Neural cell (in vitro differentiated cells): Measurements from ENCODE around the gene GDF7. TPM values are rescaled to one million over a fixed set of nuclear protein-coding genes. Genes with fewer than 3 reads are reported as not detected.

Experiments used
- H2AFZ ChIP-seq: fragments of 200-600, 300-800 bp; sonication (generic), shearing (Covaris generic); 2 replicates; pipeline ENCODE4 v1.6.0; 2014; ENCODE audit warnings: low read depth, mild to moderate bottlenecking, antibody characterized with exemption, low read length, moderate library complexity
- H3F3A ChIP-seq: fragments of 200-600 bp; shearing (Covaris generic); 2 replicates; pipeline ENCODE4 v1.6.1; 2016; ENCODE audit warnings: mild to moderate bottlenecking, moderate library complexity, mixed read lengths, antibody characterized with exemption, low read length; ENCODE audit not compliant: insufficient read depth, poor library complexity, severe bottlenecking
- H3K27ac ChIP-seq: fragments of 200-600, 300-800 bp; sonication (generic), shearing (Covaris generic); 2 replicates; pipeline ENCODE4 v1.5.1; 2014; ENCODE audit warnings: mild to moderate bottlenecking, low read length, moderate library complexity
- H3K27me3 ChIP-seq: fragments of 300-800, 200-600 bp; sonication (generic), shearing (Covaris generic); 2 replicates; pipeline ENCODE4 v1.6.0; 2014; ENCODE audit warnings: mild to moderate bottlenecking, low read depth, low read length, moderate library complexity; ENCODE audit not compliant: insufficient read depth
- H3K36me3 ChIP-seq: fragments of 300-800, 200-600 bp; sonication (generic), shearing (Covaris generic); 2 replicates; pipeline ENCODE4 v1.5.1; 2014; ENCODE audit warnings: mild to moderate bottlenecking, antibody characterized with exemption, low read length, moderate library complexity; ENCODE audit not compliant: insufficient read depth
- H3K4me2 ChIP-seq: fragments of 300-800, 200-600 bp; sonication (generic), shearing (Covaris generic); 2 replicates; pipeline ENCODE4 v1.6.0; 2014; ENCODE audit warnings: mild to moderate bottlenecking, low read length
- H3K4me3 ChIP-seq: fragments of 300-800, 200-600 bp; sonication (generic), shearing (Covaris generic); 2 replicates; pipeline ENCODE4 v1.5.1; 2014; ENCODE audit warnings: mild to moderate bottlenecking, low read length, moderate library complexity
- H3K79me2 ChIP-seq: fragments of 200-600 bp; shearing (Covaris generic); replicated peaks from 2 replicates; pipeline ENCODE4 v1.6.0; 2014; ENCODE audit warnings: mild to moderate bottlenecking, low read length, moderate library complexity; ENCODE audit not compliant: insufficient read depth
- H3K9ac ChIP-seq: fragments of 300-800, 200-600 bp; sonication (generic), shearing (Covaris generic); 2 replicates; pipeline ENCODE4 v1.6.1; 2016; ENCODE audit warnings: mild to moderate bottlenecking, low read length, mixed read lengths
- H3K9me2 ChIP-seq: fragments of 200-600 bp; shearing (Covaris generic); 2 replicates; pipeline ENCODE4 v1.6.1; 2016; ENCODE audit warnings: mild to moderate bottlenecking, low read length, mixed read lengths; ENCODE audit not compliant: insufficient read depth
- H3K9me3 ChIP-seq: fragments of 200-600, 300-800 bp; sonication (generic), shearing (Covaris generic); 2 replicates; pipeline ENCODE4 v1.6.1; 2016; ENCODE audit warnings: mild to moderate bottlenecking, mixed run types, low read length, moderate library complexity, mixed read lengths
- H4K20me1 ChIP-seq: fragments of 200-600 bp; shearing (Covaris generic); 2 replicates; pipeline ENCODE4 v1.6.1; 2016; ENCODE audit warnings: mild to moderate bottlenecking, mixed run types; ENCODE audit not compliant: insufficient read depth
- EP300 ChIP-seq: fragments of 450-650 bp; conservative IDR thresholded peaks from 2 replicates; pipeline ENCODE4 v1.6.1; 2014; ENCODE audit warnings: antibody characterized with exemption, mild to moderate bottlenecking, moderate library complexity; ENCODE audit not compliant: poor library complexity, severe bottlenecking
- EZH2 ChIP-seq: fragments of 200-600, 300-800 bp; shearing (Covaris generic), sonication (generic); IDR thresholded peaks from 2 replicates; pipeline ENCODE4 v1.6.1; 2014; ENCODE audit warnings: antibody characterized with exemption, low read length, borderline replicate concordance, mild to moderate bottlenecking; ENCODE audit not compliant: insufficient read depth, poor library complexity, severe bottlenecking
- MXI1 ChIP-seq: fragments of 450-650 bp; conservative IDR thresholded peaks from 2 replicates; pipeline ENCODE4 v1.6.1; 2014; ENCODE audit warnings: antibody characterized with exemption, mild to moderate bottlenecking; ENCODE audit not compliant: poor library complexity, severe bottlenecking
- POLR2AphosphoS5 ChIP-seq: IDR thresholded peaks from 2 replicates; pipeline ENCODE4 v1.6.1; 2012
- RAD21 ChIP-seq: fragments of 450-650 bp; conservative IDR thresholded peaks from 2 replicates; pipeline ENCODE4 v1.6.1; 2014; ENCODE audit warnings: antibody characterized with exemption, mild to moderate bottlenecking, moderate library complexity
- SMC3 ChIP-seq: fragments of 450-650 bp; conservative IDR thresholded peaks from 2 replicates; pipeline ENCODE4 v1.6.1; 2014; ENCODE audit warnings: antibody characterized with exemption, mild to moderate bottlenecking, moderate library complexity; ENCODE audit not compliant: poor library complexity
- TAF1 ChIP-seq: IDR thresholded peaks from 2 replicates; pipeline ENCODE4 v1.6.1; 2012; ENCODE audit warnings: low read depth
- polyA plus RNA-seq: library from polyadenylated mRNA; depleted of rRNA; stranded (reverse); fragments of >200 nt; gene quantifications from 2 replicates; pipeline ENCODE4 v1.2.3, GENCODE V29; 2014
- TF ChIP-seq, protein P1 (sequence below): IDR thresholded peaks from 2 replicates; pipeline ENCODE4 v1.6.1; 2012; ENCODE audit warnings: borderline replicate concordance
- TF ChIP-seq, protein P2 (sequence below): fragments of 450-650 bp; IDR thresholded peaks from 2 replicates; pipeline ENCODE4 v1.5.1; 2014; ENCODE audit warnings: antibody characterized with exemption, mild to moderate bottlenecking, moderate library complexity; ENCODE audit not compliant: poor library complexity, severe bottlenecking

The GDF7 gene
- polyA plus RNA-seq, 1 donor from 2014 or later = 0.38 TPM

DNA sequence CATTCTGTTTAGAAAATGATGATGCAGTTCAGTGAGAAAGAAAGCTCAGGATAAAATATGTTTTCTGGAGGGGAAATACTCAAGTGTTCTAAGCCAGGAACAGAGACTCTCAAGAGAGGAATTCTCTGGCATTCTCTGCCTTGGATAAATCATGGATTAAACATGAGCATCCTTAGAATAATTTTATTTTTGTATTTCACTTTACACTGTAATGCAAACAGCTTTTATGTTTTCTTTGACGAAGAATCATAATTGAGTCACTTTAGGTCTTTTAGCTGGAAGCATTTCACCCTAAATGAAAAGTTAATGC is 11.1 kb downstream of the GDF7 start (continued):
- TF ChIP-seq, protein P1, sequence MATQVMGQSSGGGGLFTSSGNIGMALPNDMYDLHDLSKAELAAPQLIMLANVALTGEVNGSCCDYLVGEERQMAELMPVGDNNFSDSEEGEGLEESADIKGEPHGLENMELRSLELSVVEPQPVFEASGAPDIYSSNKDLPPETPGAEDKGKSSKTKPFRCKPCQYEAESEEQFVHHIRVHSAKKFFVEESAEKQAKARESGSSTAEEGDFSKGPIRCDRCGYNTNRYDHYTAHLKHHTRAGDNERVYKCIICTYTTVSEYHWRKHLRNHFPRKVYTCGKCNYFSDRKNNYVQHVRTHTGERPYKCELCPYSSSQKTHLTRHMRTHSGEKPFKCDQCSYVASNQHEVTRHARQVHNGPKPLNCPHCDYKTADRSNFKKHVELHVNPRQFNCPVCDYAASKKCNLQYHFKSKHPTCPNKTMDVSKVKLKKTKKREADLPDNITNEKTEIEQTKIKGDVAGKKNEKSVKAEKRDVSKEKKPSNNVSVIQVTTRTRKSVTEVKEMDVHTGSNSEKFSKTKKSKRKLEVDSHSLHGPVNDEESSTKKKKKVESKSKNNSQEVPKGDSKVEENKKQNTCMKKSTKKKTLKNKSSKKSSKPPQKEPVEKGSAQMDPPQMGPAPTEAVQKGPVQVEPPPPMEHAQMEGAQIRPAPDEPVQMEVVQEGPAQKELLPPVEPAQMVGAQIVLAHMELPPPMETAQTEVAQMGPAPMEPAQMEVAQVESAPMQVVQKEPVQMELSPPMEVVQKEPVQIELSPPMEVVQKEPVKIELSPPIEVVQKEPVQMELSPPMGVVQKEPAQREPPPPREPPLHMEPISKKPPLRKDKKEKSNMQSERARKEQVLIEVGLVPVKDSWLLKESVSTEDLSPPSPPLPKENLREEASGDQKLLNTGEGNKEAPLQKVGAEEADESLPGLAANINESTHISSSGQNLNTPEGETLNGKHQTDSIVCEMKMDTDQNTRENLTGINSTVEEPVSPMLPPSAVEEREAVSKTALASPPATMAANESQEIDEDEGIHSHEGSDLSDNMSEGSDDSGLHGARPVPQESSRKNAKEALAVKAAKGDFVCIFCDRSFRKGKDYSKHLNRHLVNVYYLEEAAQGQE = no peak
- TF ChIP-seq MXI1 = no peak
- no peak for TF ChIP-seq RAD21
- TF ChIP-seq POLR2AphosphoS5 = no peak

DNA sequence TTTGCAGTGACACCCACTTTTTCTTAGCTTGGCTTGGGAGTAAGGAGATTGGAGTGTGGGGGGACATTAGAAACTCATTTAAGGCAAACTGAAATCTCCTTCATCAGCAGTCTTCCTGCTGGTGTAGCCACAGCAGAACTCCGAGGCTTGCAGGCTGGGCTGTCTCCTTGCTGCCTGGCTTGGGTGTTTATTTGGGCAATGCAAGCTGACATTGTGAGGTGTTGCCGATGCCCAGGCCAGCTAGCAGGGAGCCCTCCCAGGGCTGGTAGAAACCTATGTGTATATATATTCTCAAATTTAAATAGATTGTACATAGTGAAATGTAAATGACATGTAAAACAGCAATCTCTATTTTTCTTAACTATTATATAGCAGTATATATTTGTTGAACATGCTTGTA is 11.8 kb downstream of the GDF7 start:
- H4K20me1 ChIP-seq = no peaks in the 10 kb centered on the region
- TF ChIP-seq, protein P1 = no peak
- TF ChIP-seq EZH2 (no peak), RAD21 (no peak), POLR2AphosphoS5 (no peak), EP300 (no peak), MXI1 (no peak), SMC3 (no peak), TAF1 (no peak)
- TF ChIP-seq, protein P2, sequence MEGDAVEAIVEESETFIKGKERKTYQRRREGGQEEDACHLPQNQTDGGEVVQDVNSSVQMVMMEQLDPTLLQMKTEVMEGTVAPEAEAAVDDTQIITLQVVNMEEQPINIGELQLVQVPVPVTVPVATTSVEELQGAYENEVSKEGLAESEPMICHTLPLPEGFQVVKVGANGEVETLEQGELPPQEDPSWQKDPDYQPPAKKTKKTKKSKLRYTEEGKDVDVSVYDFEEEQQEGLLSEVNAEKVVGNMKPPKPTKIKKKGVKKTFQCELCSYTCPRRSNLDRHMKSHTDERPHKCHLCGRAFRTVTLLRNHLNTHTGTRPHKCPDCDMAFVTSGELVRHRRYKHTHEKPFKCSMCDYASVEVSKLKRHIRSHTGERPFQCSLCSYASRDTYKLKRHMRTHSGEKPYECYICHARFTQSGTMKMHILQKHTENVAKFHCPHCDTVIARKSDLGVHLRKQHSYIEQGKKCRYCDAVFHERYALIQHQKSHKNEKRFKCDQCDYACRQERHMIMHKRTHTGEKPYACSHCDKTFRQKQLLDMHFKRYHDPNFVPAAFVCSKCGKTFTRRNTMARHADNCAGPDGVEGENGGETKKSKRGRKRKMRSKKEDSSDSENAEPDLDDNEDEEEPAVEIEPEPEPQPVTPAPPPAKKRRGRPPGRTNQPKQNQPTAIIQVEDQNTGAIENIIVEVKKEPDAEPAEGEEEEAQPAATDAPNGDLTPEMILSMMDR = no peak

More for the DNA sequence above, 11.8 kb downstream of the GDF7 start:
- Histone ChIP-seq H3F3A (no peaks in the 10 kb centered on the region), H3K4me2 (no peak overlapping the region), H3K9me3 (no peaks in the 10 kb centered on the region), H2AFZ (no peak overlapping the region), H3K9me2 (no peaks in the 10 kb centered on the region), H3K36me3 (no peaks in the 10 kb centered on the region), H3K27me3 (peaks cover 4% of the 10 kb centered on the region), H3K9ac (no peak overlapping the region), H3K27ac (no peak overlapping the region), H3K79me2 (no peaks in the 10 kb centered on the region), H3K4me3 (no peak overlapping the region)
